Epithelial cell of proximal tubule (primary cell): ENCODE measurements around the gene ARHGDIA. TPM values are rescaled to one million over a fixed set of nuclear protein-coding genes. Genes with fewer than 3 reads are reported as not detected.

Experiments used
- DNase-seq: peaks from one replicate; pipeline ENCODE4 v3.0.0-alpha.2; 2011; ENCODE audit warnings: low read depth
- H3K4me3 ChIP-seq: 2 replicates; pipeline ENCODE4 v1.5.1; 2011; ENCODE audit warnings: low read depth, mild to moderate bottlenecking, low read length
- CTCF ChIP-seq: conservative IDR thresholded peaks from 2 replicates; pipeline ENCODE4 v1.5.1; 2012; ENCODE audit warnings: low read depth, mild to moderate bottlenecking, low read length
- total RNA-seq: library from RNA; depleted of rRNA; stranded (reverse); fragments of >200 nt; gene quantifications from 2 replicates; pipeline ENCODE4 v1.2.3, GENCODE V29; 2015

ARHGDIA gene
- total RNA-seq, 1 donor from 2014 or later: 272 TPM

GRCh38 chr17:81901167-81902022, 30.3 kb upstream of the ARHGDIA start:
- TF ChIP-seq CTCF: no peak
- no peak for DNase-seq
- H3K4me3 ChIP-seq: peak overlapping the region; percentile 8

- no peak for DNase-seq
- no peak for TF ChIP-seq CTCF
- no peak overlapping the region for H3K4me3 ChIP-seq
These were observed 29.2 kb upstream of the ARHGDIA start for GRCh38 chr17:81900181-81900820.

- no peak for TF ChIP-seq CTCF
- DNase-seq: no peak
- H3K4me3 ChIP-seq: no peak overlapping the region
These were observed 28.5 kb upstream of the ARHGDIA start for GRCh38 chr17:81899514-81900166.

GRCh38 chr17:81898885-81899284, 27.7 kb upstream of the ARHGDIA start:
- TF ChIP-seq CTCF: no peak
- DNase-seq: no peak
- no peak overlapping the region for H3K4me3 ChIP-seq

GRCh38 chr17:81898029-81898866, 27.1 kb upstream of the ARHGDIA start:
- DNase-seq: no peak
- no peak for TF ChIP-seq CTCF
- no peak overlapping the region for H3K4me3 ChIP-seq

GRCh38 chr17:81895400-81895799, 24.3 kb upstream of the ARHGDIA start:
- no peak for DNase-seq
- no peak for TF ChIP-seq CTCF

More at GRCh38 chr17:81895400-81895799, 24.3 kb upstream of the ARHGDIA start:
- no peak overlapping the region for H3K4me3 ChIP-seq
